Measurements from ENCODE around the gene ZNF593.

ZNF593 gene

DNA sequence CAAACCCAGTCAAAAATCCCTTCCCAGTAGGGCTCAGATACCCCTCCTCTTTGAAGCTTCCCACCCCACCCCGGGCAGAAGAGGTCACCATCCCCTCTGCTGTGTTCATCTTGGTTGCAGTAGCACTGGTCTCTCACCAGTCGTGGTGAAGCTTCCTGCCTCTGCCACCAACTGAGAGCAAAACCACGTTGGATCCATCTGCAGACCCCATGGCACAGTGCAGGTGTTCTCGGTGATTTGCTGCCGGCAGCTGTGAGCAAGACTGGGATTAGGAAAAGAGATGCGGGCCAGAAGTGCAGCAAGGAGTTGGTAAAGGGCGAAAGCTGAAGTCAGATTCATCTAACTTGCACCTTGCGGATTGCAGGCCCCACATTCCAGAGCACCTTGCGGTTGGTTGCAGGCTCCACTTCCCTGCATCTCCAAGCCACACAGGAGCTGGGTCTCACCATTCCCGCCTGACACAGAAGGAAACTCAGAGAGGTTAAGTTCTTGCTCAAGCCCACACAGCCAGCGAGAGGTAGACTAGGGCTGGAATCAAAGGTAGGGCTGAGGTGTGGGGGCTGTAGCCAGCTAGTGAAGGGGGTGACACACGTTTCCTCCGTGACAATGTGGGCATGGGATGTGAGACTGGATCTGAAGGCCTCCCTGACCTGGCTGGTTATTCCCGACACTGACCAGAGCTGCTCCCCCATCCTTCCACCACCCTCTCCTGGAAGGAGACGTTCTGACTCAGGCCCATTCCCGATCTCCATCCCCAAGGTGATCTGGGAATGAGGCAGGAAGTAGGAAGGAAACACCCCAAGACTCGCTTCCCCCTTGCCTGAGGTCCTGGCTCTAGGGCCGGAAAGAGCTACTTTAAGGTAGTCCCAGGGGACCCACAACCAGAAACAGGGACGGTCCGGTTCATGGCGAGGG lies 14.1 kb upstream of the ZNF593 start:
- Histone ChIP-seq H3K36me3 (ENCODE audit: control insufficient read depth, insufficient read depth, low read length, severe bottlenecking) (no peaks in the 10 kb centered on the region), H3K27me3 (replicated peaks; ENCODE audit: control insufficient read depth, insufficient read depth, low read length) (peaks cover 62% of the 10 kb centered on the region), H3K9ac (ENCODE audit: low read length) (no peak overlapping the region), H3K9me3 (ENCODE audit: control insufficient read depth, low read length) (no peaks in the 10 kb centered on the region), H3K4me1 (ENCODE audit: control insufficient read depth, insufficient read depth, low read length) (no peaks in the 10 kb centered on the region), H3K4me3 (ENCODE audit: low read length) (no peak overlapping the region)
- no peak for DNase-seq (ENCODE audit: low read depth)

DNA sequence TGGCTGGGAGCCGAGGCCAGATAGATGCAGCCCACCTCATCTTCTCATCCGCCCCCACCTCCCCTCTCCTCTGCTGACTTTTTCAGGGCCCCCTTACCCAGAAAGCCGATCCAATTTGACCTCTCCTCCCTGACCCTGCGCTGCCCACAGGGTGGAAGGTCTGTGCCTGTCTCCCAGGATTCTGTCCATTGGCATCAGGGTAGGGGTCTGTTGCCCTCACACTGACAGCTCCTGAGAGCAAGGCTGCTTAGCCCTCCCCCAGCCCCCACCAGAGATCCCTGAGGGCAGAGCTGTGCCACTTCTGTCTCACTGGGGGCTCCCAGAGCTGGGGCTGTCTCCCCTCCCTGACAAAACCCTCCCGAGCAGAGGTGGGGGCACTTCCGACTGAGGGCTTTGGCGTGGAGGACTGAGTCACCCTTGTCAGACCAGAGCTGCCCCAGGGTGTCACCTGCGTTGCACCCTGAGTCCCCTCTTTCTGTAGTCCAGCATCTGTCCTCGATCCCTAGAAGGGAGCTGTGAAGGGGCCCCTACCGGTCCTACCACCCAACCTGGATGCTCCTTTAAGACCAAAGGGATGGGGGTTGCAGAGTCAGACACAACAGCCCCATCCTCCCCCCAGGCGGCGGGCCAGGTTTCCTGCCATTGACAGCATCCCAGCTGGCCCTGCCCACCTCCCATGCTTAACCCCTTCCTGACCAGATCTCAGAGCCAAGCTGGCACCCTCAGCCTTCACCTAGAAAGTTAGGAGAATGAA lies 13.2 kb upstream of the ZNF593 start:
- no peak overlapping the region for H3K9ac ChIP-seq (ENCODE audit: low read length)
- no peak for DNase-seq (ENCODE audit: low read depth)
- no peak overlapping the region for H3K4me3 ChIP-seq (ENCODE audit: low read length)
- H3K4me1 ChIP-seq (ENCODE audit: control insufficient read depth, insufficient read depth, low read length), result peaks cover 4% of the 10 kb centered on the region
- H3K9me3 ChIP-seq (ENCODE audit: control insufficient read depth, low read length), result no peaks in the 10 kb centered on the region
- H3K27me3 ChIP-seq (replicated peaks; ENCODE audit: control insufficient read depth, insufficient read depth, low read length), result peaks cover 64% of the 10 kb centered on the region
- no peaks in the 10 kb centered on the region for H3K36me3 ChIP-seq (ENCODE audit: control insufficient read depth, insufficient read depth, low read length, severe bottlenecking)

DNA sequence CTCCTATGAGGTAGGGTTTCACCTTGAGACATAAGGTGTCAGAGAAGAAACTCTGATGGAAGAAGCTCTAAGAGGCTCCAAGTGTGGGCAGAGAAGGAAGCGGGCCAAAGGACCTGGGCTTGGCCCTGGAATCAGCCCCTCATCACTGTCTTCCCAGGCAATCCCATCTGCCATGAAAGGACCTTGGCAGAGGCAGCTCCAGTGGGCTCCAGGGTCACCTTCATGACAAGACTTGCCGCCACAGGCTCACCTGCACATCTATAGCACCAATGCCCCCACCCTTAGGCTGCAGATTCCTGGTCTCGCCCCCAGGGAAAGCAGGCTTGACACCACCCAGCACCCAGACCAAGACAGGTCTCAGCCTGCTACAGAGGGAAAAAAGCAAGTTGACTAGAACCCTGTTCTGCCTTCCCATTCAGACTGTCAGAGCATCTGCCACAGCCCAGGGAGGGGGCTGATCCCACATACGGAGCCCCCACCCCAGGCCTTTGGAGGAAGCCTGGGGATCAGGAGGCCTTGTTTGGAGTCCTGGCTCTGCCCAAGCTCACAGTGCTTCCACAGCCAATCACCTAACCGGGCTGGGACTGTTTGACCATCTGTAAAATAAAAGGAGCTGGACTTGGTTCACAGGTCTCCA lies 11.3 kb upstream of the ZNF593 start:
- Histone ChIP-seq H3K4me1 (ENCODE audit: control insufficient read depth, insufficient read depth, low read length) (peaks cover 9% of the 10 kb centered on the region), H3K36me3 (ENCODE audit: control insufficient read depth, insufficient read depth, low read length, severe bottlenecking) (no peaks in the 10 kb centered on the region), H3K27me3 (replicated peaks; ENCODE audit: control insufficient read depth, insufficient read depth, low read length) (peaks cover 64% of the 10 kb centered on the region), H3K9ac (ENCODE audit: low read length) (no peak overlapping the region), H3K4me3 (ENCODE audit: low read length) (no peak overlapping the region), H3K9me3 (ENCODE audit: control insufficient read depth, low read length) (no peaks in the 10 kb centered on the region)
- no peak for DNase-seq (ENCODE audit: low read depth)

DNA sequence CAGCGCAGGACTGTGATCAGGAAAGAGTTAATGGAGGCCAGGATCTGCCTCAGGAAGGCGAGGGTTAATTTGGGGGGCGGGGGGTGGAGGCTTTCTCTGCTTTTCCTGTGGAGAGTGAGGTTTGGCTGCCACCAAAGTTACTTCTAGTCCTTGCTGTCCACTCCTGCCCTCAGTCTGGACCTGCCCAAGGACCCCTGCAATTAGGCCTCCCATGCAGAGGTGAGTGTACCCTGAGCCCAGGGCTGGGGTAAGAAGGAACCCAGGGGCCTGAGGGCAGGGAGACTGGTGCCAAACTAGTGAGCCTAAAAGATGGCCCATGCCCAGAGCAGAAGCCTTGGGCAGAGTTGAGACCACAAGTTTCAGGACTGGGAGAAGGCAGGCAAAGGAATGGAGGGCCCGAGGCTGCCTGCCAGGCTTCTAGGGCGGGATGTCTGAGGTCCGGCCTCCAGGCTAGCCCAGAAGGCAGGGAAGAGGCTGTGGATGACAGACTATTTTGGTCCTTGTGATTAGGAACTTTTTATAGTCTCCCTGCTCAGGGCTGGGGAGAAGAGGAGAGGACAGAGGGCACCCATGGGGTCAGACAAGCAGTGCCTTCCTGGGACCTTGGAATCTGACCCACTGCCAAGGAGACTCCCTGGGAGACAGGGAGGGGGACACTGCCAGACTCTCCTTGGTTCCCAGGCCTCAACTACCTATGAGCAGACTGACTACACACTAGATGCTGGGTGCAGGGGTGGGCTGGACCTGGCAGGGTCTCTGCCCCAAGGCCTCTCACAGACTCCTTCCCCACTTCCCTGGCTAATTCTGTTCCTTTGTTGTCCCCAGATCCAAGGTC lies 10.6 kb upstream of the ZNF593 start, which contains the start of gene FAM110D:
Gene FAM110D, plus strand, starts transcription at position 172 of the 835 bp plus-strand sequence. CDS start 2,213 bp downstream, outside the sequence.
- H3K4me3 ChIP-seq (ENCODE audit: low read length), result no peak within 1 kb of the TSS
- no peaks in the 10 kb centered on the region for H3K9me3 ChIP-seq (ENCODE audit: control insufficient read depth, low read length)
- no peak for DNase-seq (ENCODE audit: low read depth)
- no peaks in the 10 kb centered on the region for H3K36me3 ChIP-seq (ENCODE audit: control insufficient read depth, insufficient read depth, low read length, severe bottlenecking)
- H3K4me1 ChIP-seq (ENCODE audit: control insufficient read depth, insufficient read depth, low read length), result peaks cover 9% of the 10 kb centered on the region
- H3K27me3 ChIP-seq (replicated peaks; ENCODE audit: control insufficient read depth, insufficient read depth, low read length), result peaks cover 62% of the 10 kb centered on the region
- no peak within 1 kb of the TSS for H3K9ac ChIP-seq (ENCODE audit: low read length)

DNA sequence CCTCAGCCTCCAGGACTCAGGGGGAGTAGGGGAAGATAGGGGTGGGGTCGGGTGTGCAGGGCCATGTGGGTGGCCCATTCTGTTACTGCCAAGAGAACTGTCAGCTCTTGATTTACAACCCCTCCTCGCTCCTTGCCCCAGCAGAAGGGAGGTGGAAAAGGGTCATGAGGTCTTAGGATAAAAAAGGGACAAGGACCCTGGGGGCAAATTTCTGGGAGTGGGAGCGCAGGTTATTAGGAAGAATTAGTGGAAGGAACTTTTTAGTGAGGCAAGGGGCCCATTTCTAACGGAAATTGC lies 10.0 kb upstream of the ZNF593 start:
- no peak overlapping the region for H3K4me3 ChIP-seq (ENCODE audit: low read length)
- peaks cover 58% of the 10 kb centered on the region for H3K27me3 ChIP-seq (replicated peaks; ENCODE audit: control insufficient read depth, insufficient read depth, low read length)

DNA sequence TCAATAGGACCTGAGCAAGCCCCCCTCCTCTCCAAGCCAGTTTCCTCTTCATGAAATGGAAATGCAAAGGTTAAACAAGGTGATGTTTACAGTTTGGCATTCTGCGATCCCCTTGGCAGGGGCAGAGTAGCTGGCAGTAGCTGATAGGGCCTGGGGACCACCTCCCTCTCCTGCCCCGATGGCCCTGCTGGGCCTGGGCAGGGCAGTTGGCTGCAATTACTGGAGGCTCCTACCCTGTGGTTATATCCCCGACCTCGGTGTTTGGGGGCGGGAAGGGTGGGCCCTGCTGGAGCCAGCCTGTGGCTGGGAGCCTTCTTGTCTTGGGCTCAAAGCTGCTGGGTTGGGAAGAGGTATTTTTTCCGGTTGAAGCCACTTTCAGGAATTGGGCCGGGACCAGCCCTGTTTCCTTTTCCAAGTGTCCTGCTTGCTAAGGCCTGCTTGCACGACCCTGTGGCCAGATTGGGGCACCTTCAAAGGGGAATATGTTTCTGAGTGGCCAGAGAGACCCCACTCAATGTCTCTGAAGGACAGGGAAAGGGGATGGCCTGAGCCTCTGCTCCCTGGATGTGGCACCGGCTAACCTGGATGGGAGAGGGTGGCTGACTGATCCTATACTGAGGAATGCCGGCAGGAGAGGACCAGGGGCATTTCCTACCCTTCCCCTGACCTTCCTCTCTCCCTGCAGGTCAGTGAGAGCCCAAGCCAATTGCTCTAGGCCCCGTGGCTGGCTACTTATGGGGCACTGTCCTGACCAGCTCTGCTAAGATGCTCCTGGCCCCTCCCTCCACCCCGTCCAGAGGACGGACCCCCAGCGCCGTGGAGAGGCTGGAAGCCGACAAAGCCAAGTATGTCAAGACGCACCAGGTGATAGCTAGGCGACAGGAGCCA lies 8.9 kb upstream of the ZNF593 start:
- no peak for DNase-seq (ENCODE audit: low read depth)
- H3K4me3 ChIP-seq (ENCODE audit: low read length), result peak overlapping the region; percentile 60
- H3K36me3 ChIP-seq (ENCODE audit: control insufficient read depth, insufficient read depth, low read length, severe bottlenecking), result no peaks in the 10 kb centered on the region
- H3K27me3 ChIP-seq (replicated peaks; ENCODE audit: control insufficient read depth, insufficient read depth, low read length), result peaks cover 48% of the 10 kb centered on the region
- H3K4me1 ChIP-seq (ENCODE audit: control insufficient read depth, insufficient read depth, low read length), result peaks cover 9% of the 10 kb centered on the region
- H3K9ac ChIP-seq (ENCODE audit: low read length), result no peak overlapping the region
- H3K9me3 ChIP-seq (ENCODE audit: control insufficient read depth, low read length), result no peaks in the 10 kb centered on the region

More for the DNA sequence above, 10.0 kb upstream of the ZNF593 start:
- Histone ChIP-seq H3K9me3 (ENCODE audit: control insufficient read depth, low read length) (no peaks in the 10 kb centered on the region), H3K9ac (ENCODE audit: low read length) (no peak overlapping the region), H3K4me1 (ENCODE audit: control insufficient read depth, insufficient read depth, low read length) (peaks cover 9% of the 10 kb centered on the region), H3K36me3 (ENCODE audit: control insufficient read depth, insufficient read depth, low read length, severe bottlenecking) (no peaks in the 10 kb centered on the region)
- DNase-seq (ENCODE audit: low read depth), result no peak

DNA sequence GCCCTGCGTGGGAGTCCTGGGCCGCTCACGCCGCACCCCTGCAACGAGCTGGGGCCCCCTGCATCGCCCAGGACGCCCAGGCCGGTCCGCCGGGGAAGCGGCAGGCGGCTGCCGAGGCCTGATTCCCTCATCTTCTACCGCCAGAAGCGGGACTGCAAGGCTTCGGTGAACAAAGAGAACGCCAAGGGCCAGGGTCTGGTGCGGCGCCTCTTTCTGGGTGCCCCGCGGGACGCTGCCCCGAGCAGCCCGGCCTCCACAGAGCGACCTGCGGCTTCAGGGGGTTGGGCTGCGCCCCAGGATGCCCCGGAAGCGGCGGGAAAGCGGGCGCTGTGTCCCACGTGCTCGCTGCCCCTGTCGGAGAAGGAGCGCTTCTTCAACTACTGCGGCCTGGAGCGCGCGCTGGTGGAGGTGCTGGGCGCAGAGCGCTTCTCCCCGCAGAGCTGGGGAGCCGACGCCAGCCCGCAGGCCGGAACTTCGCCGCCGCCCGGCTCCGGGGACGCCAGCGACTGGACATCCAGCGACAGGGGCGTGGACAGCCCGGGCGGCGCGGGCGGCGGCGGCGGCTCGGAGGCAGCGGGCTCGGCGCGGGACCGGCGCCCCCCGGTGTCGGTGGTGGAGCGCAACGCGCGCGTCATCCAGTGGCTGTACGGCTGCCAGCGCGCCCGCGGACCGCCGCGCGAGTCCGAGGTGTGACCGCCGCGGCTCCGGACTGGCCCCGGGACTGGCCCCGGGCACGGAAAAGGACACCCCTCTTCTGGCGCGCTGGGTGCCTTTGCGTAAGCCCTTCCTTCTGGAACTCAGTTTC lies 8.1 kb upstream of the ZNF593 start:
- no peaks in the 10 kb centered on the region for H3K36me3 ChIP-seq (ENCODE audit: control insufficient read depth, insufficient read depth, low read length, severe bottlenecking)
- H3K9ac ChIP-seq (ENCODE audit: low read length), result no peak overlapping the region
- peaks cover 39% of the 10 kb centered on the region for H3K27me3 ChIP-seq (replicated peaks; ENCODE audit: control insufficient read depth, insufficient read depth, low read length)
- H3K4me3 ChIP-seq (ENCODE audit: low read length), result peak overlapping the region; percentile 60
- peak; percentile 77 for DNase-seq (ENCODE audit: low read depth)
- H3K9me3 ChIP-seq (ENCODE audit: control insufficient read depth, low read length), result no peaks in the 10 kb centered on the region
- peaks cover 9% of the 10 kb centered on the region for H3K4me1 ChIP-seq (ENCODE audit: control insufficient read depth, insufficient read depth, low read length)

DNA sequence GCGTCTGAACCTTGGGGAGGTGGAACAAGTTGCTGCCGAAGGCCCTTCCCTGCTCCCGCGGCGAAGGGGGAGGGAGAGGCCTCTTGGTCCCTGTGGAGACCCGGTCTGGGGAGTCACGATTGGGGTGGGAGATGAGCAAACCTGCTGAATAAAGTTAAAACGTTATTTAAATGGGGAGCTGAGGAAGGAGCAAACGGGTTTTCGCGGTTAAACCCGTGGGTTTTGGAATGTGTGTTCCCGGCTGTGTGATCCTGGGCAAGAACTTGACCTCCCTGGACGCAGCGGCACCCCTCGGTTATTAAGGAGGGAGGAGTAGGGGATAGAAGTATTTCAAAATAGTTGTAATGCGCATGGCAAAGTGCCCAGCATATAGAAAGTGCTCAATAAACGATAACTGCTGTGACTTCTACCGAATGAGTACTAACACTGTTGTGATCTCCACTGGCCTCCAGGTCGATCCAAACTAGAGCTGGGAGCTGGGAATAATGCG lies 7.4 kb upstream of the ZNF593 start:
- H3K4me3 ChIP-seq (ENCODE audit: low read length), result peak overlapping the region; percentile 60
- no peaks in the 10 kb centered on the region for H3K36me3 ChIP-seq (ENCODE audit: control insufficient read depth, insufficient read depth, low read length, severe bottlenecking)
- peaks cover 34% of the 10 kb centered on the region for H3K27me3 ChIP-seq (replicated peaks; ENCODE audit: control insufficient read depth, insufficient read depth, low read length)
- no peak overlapping the region for H3K9ac ChIP-seq (ENCODE audit: low read length)
- H3K4me1 ChIP-seq (ENCODE audit: control insufficient read depth, insufficient read depth, low read length), result peaks cover 9% of the 10 kb centered on the region
- DNase-seq (ENCODE audit: low read depth), result no peak
- H3K9me3 ChIP-seq (ENCODE audit: control insufficient read depth, low read length), result no peaks in the 10 kb centered on the region

DNA sequence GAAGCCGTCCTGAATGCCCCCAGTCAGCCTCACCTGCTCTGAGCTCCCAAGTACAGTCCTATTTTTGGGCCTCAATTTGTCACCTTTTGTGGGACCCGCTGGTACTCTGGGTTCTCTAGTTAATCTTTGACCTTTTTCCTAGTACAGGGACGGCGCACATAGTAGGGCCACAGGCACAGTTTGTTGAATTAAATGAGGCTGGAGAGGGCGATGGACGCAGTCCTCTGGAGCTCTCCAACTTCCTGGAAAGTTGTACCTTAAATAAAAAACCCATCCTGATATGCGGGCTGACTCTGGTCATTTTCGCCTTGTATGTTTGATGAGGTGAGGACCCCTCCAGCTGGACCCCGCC lies 6.0 kb upstream of the ZNF593 start:
- H3K4me3 ChIP-seq (ENCODE audit: low read length), result no peak overlapping the region
- H3K4me1 ChIP-seq (ENCODE audit: control insufficient read depth, insufficient read depth, low read length), result peaks cover 9% of the 10 kb centered on the region
- H3K9me3 ChIP-seq (ENCODE audit: control insufficient read depth, low read length), result no peaks in the 10 kb centered on the region
- no peak overlapping the region for H3K9ac ChIP-seq (ENCODE audit: low read length)
- no peaks in the 10 kb centered on the region for H3K36me3 ChIP-seq (ENCODE audit: control insufficient read depth, insufficient read depth, low read length, severe bottlenecking)
- H3K27me3 ChIP-seq (replicated peaks; ENCODE audit: control insufficient read depth, insufficient read depth, low read length), result peaks cover 21% of the 10 kb centered on the region
- no peak for DNase-seq (ENCODE audit: low read depth)
